Stimulated activated CD8-positive, alpha-beta memory T cell treated with anti-CD3 and anti-CD28 coated beads, Interleukin-7, amount 100 ng/mL, for 48 hours (primary cell): Measurements from ENCODE around the gene CRB2.
"Not testable (repeated sequence)": the region's sequence is repeated elsewhere in the genome, so short reads cannot be mapped to it uniquely, and the experiment has no call there.

Source experiments
- DNase-seq, 2 donors: peaks; one replicate each; pipeline ENCODE4 v3.0.0-alpha.2; 2020; ENCODE audit warnings: low read depth in 1 of 2; ENCODE audit errors: extremely low read depth in 1 of 2

CRB2 gene

GRCh38 chr9:123398938-123399337 is 42.9 kb downstream of the CRB2 start:
- DNase-seq, result not testable (repeated sequence)

- DNase-seq, result no peak
Observed at GRCh38 chr9:123399803-123400378, 43.9 kb downstream of the CRB2 start.

- no peak for DNase-seq
Observed at GRCh38 chr9:123400926-123401503, 45.0 kb downstream of the CRB2 start.

DNA sequence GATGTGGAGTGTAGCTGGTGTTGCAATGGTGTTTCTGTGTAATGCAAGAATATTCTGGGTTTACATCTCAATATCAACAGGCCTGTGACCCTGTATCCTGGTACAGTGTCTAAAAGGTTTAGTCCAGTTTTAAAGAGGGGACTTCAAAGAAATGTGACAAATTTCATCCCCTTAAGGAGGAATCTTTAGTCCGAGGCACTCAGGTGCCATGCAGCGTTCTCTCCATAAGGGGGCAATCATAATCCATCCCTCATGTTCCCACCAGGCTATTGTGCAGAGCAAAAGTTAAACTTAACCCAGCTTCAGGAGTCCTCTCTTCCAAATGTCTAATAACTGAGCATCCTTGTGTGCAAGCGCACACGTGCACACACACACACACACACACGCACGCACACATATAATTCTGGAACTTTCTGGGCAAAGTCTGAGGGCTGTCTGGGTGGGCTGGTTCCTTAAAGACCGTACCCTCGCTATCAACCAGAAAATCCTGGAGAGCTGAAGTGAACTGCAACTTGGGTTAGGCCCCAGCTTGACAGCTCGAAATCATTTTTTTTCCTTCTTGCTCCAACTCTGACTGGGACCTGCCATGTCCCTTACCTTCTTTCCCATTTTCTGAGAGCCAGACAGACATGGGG is 46.0 kb downstream of the CRB2 start:
- DNase-seq, result no peak

DNA sequence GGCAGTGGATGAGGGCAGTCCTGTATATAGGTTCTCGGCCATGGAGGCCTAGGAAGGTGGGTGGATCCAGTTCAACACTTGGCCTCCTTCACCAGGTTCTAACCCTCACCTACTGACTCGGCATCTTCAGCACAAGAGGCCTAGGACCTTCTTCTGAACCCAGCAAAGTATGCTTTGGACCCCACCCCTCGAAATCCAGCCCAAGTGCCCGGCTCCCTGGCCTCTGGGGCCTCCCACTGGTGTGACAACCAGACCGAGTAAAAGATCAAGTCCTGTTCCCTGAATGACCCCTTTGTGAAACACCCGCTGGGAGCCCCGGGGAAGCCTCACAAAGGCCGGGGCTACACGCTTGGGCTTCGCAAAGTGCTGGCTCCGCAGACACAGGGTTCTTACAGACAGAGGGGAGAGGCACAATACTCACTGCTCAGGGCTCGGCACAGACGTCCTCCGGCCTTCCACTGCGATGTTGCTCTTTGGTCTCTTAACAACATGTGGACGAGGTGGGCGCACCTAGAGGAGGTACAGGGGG is 47.0 kb downstream of the CRB2 start:
- DNase-seq, result no peak

DNA sequence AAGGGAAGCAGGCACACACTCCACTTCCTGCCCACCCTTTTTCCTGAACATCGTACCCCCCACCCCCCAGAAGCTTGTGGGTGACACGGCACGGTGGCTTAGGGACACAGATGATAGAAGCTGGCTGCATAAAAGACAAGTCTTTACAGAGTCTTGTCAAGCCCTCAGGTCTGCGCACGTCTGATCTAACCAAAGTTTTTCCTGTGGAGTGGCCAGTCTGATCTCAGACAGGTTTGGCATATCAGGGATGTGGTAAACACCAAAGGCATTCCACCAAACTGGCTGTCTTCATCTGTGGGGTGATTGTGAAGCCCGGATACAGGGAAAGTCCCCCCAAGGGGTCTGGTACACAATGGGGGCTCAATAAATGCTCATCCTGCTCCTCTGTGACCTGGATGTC is 50.0 kb downstream of the CRB2 start:
- no peak for DNase-seq

DNA sequence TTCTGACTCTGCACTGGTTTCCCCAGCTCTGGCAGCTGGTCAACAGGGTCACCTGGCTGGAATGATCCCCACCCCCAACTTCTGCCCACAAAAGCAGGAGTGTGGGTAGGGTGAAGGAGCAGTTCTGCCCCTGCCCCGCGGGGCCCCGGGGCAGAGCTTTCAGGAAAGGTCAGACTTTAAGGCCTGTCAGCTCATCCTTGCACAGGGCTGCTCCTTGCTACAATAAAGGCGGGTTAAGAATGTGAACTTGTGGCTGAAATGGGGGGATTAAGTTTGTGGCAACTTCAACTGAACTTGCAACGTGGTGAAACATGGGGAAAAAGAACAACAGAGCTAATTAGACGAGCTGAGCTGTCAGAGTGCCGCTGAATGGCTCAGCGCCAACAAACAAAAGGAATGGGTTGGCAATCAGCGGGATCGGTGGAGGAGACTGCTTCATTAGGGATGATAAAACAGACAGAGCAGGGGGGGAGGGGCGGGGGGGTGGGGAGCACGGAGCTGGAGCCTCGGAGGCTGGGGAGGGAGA is 50.8 kb downstream of the CRB2 start:
- DNase-seq, result no peak

DNA sequence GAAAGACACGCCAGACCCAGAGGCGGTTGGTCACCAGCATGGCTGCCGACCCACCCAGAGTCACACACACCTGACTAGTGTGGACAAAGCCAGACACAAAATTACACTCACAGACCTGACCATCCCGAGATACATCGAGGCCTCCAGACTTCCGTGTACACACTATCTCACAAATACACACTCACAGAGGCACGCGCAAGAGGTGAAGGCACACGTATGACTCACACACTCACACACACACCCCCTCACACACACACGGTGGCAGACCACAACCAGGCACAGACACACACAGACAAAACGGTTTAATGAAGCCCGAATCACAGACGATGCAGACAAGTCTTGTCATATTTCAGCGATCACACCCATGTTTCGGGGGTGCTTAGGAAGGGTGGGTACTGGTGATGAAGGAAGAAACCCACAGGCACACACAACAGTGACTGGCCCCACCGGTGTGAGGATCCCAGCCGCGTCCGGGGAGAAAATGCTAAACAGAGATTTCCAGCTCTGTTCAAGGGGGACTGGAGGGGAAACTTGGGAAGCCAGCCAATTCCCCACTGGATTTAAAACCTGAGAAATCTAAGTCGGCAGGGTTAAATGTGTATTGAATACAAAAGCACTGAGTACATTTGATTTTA is 51.3 kb downstream of the CRB2 start:
- no peak for DNase-seq

DNA sequence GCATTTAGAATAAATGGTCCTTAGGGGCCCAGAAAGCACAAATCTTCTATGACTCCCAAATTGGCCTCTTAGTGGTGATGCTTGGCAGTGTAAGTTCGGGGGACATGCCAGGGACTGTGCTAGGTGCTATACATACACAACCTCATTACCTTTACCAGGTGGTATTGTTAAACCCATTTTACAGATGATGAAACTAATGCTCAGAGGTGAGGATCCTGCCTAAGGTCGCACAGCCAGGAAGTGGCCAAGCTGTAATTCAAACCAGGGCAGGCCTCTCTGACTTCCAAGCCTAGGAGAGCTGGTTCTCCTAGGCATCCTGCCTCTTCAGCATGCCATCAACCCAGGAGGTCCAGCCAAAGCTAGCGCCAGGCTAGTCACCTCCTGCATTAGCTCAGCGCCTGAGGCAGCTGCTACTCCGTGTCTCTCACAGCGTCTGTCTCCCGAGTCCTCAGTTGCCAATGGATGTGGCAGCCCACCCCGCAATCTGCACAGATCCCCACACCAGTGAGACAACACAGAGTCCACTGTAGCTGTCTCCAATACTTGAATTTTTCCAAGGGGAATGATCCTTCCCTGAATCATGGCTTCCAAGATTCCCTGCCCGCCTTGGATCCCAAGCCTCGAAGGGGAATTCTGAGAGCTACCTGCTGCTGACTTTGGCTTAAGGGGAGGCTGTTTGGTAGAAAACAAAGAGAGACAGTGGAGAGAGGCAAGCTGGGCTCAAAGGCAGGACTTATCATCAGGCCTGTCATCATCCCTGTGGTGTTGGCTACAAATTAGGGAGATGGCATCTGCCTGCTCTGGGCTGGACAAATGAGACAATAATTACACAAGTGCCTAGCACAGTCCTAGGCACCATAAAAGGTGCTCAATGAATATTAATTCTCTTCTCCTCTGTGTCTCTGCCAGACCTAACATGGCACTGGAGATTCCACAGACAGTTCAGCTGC is 52.6 kb downstream of the CRB2 start:
- DNase-seq, result no peak

DNA sequence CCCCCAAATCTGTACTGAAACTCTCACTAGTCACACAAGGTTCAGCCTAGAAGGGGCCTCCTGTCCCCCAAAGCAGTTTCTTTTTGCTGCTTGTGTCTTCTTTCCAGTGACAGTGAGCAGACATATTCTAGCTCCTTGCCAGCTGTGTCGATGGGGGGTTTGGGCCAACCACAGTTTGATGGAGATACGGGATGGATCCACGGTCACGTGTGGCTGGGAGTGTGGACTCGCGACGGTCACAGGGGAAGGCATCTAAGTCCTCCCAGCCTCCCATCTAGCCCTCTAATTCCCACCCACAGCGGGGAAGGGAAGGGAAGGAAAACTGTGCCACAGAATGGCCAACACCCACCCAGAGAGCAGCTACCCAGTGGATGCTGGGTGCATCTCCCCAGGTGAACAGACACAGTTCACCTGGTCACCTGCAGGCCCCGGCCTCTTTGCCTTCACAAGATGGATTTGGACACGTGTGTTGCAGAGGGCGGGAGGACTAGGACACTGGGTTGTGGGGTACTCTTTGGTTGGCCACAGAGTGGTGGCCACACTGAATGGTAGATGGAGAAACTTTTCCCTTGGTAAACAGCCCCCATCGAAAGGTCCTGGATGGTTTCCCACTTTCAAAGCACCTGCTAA is 54.4 kb downstream of the CRB2 start:
- no peak for DNase-seq

GRCh38 chr9:123411191-123411590 is 55.2 kb downstream of the CRB2 start:
- no peak for DNase-seq

GRCh38 chr9:123411636-123412035 is 55.6 kb downstream of the CRB2 start:
- no peak for DNase-seq

- DNase-seq, result no peak
Observed at GRCh38 chr9:123412171-123412820, 56.3 kb downstream of the CRB2 start.

GRCh38 chr9:123414204-123414603 is 58.2 kb downstream of the CRB2 start:
- DNase-seq, result no peak

- no peak for DNase-seq
Observed at GRCh38 chr9:123414936-123415930, 59.2 kb downstream of the CRB2 start.

DNA sequence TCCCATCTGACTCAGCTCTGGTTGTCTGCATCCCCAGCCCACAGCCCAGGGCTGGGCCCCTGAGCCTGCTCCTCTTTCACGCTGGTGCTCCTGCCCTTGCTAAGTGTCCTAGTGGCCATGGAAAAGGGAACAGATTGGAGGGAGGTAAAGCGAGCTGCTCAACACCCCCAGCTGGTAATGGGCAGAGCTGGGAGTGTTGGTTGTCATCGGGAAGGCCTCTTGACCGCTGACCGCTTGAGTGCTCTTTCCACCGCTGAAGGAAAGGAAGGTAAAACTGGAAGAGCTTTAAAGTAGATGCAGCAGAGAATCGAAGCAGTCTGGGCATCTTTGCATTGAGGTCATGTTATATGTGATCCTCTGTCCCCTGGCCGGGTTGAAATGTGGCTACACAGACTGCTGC is 60.2 kb downstream of the CRB2 start:
- DNase-seq, result no peak

GRCh38 chr9:123417289-123418051 is 61.5 kb downstream of the CRB2 start:
- no peak for DNase-seq

DNA sequence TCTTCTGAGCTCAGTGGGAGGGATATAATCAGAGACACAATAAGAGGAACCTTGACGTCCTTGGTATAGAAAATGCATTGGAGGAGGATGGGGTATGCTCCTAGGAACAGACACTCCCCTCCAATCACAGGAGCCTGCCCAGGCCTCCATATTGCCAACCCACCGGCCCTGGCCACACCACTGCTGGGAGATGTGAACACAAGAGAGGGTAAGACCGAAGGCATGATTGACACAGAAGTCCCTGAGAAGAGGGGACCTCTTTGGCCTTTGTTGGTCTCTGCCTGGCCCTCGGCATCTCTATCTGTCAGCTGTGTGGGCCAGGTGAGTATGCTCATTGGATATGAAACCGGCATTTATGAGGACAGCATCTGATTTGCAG is 62.0 kb downstream of the CRB2 start:
- no peak for DNase-seq
